Right cardiac atrium (tissue), 5 donors: ENCODE data around the gene C2CD4C. TPM values are rescaled to one million over a fixed set of nuclear protein-coding genes. Genes with fewer than 3 reads are reported as not detected.
A peak's percentile ranks its signal among the peaks of the same experiment; 100 is the strongest.
"Not testable (repeated sequence)": the region's sequence is repeated elsewhere in the genome, so short reads cannot be mapped to it uniquely, and the experiment has no call there.

Experiments
- ATAC-seq, 2 donors: fragments of 200-7000 bp; cut with Tn5 transposase; one replicate each; pipeline versions ENCODE4 v1.8.0 to v1.9.1; 2020; ENCODE audit warnings: moderate library complexity in 2 of 2, mild to moderate bottlenecking in 1 of 2
- DNase-seq, 3 donors: peaks; one replicate each; pipeline ENCODE4 v3.0.0-alpha.2; 2020
- H3K27ac ChIP-seq: one replicate; pipeline ENCODE4 v1.5.1; 2013; ENCODE audit warnings: mild to moderate bottlenecking, low read length, control low read depth, moderate library complexity
- H3K27me3 ChIP-seq: one replicate; pipeline ENCODE4 v1.6.1; 2013; ENCODE audit not compliant: control insufficient read depth, insufficient read depth
- H3K4me1 ChIP-seq: one replicate; pipeline ENCODE4 v1.6.1; 2013; ENCODE audit warnings: low read length; ENCODE audit not compliant: control insufficient read depth, insufficient read depth
- H3K4me3 ChIP-seq: one replicate; pipeline ENCODE4 v1.5.1; 2013; ENCODE audit warnings: low read length, control low read depth
- H3K9me3 ChIP-seq: one replicate; pipeline ENCODE4 v1.6.1; 2013; ENCODE audit warnings: low read length; ENCODE audit not compliant: control insufficient read depth
- WGBS: extraction: QIAGEN DNeasy Blood & Tissue Kit; methylation state at CpG from one replicate; pipeline ENCODE4 v1.1.7; 2013; 5-methylcytosine and 5-hydroxymethylcytosine counted together
- intact Hi-C, 4 donors: fragments of 100-400 bp; cut with DNase I; formaldehyde crosslinking; loops; one replicate each; pipeline versions ENCODE4 v1.11.0 to v1.14.0; 2022 to 2023
- long read RNA-seq, 4 donors: library from polyadenylated mRNA; unstranded; transcript quantifications; one replicate each; pipeline ENCODE4 v2.0.0, GENCODE V29; 2020 to 2021
- polyA plus RNA-seq: library from polyadenylated mRNA; stranded (reverse); fragments of 200-250 nt; gene quantifications from one replicate; pipeline ENCODE4 v1.2.3, GENCODE V29; 2013
- total RNA-seq, 4 donors: library from RNA; stranded (reverse); fragmentation: NEBNext Ultra II Directional; extraction: Animal tissue kit (Norgen Biotek cat#: 25700); gene quantifications; one replicate each; pipeline ENCODE4 v1.2.1, GENCODE V29; 2021
- donor health status: healthy with polysubstance abuse.
- donor health status: DM: no; HTN: yes; CAD: no.
- donor health status: DM: no; HTN: no; CAD: no.
- donor health status: DM: no; HTN: yes; CAD: no; lungs with severe emphysema.
- donor health status: DM: yes; HTN: yes; CAD: no.

The C2CD4C gene, protein sequence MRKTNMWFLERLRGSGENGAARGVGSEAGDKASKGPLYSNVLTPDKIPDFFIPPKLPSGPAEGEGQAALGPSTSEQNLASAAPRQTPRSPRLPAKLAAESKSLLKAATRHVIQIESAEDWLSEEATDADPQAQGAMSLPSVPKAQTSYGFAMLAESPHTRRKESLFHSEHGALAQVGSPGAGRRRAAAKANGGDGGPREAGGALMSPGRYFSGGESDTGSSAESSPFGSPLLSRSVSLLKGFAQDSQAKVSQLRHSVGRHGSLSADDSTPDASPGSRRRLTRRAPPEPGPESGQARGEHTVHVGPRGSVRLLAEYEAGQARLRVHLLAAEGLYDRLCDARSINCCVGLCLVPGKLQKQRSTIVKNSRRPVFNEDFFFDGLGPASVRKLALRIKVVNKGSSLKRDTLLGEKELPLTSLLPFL
- 1 to 10 TPM in 1 of 4 donors, under 1 TPM in 3; 0.35 to 1.2 (median 0.63) TPM for total RNA-seq
- polyA plus RNA-seq = 0.79 TPM
- long read RNA-seq, donor 1, partial matches to known transcripts = 1 of 3 reads
- long read RNA-seq, donor 1, other reads (novel, unspliced or antisense) = 0 of 3 reads
- long read RNA-seq, donor 2 = 0 reads
- long read RNA-seq, donor 3 = 0 reads
- long read RNA-seq, donor 4, partial matches to known transcripts = 1 of 3 reads
- long read RNA-seq, donor 4, other reads (novel, unspliced or antisense) = 0 of 3 reads

GRCh38 chr19:408902-409515 lies at the start of gene C2CD4C:
Gene C2CD4C (minus strand): TSS chr19:409147. CDS start chr19:408361, 786 bp downstream.
- DNase-seq (peak in 1 of 3 donors; percentile 10), ATAC-seq (peak in 1 of 2 donors; percentile 37)
- Histone ChIP-seq H3K9me3 (no peaks in the 10 kb centered on the region), H3K4me3 (peak within 1 kb of the TSS; percentile 64), H3K4me1 (no peaks in the 10 kb centered on the region), H3K27ac (no peak within 1 kb of the TSS), H3K27me3 (no peaks in the 10 kb centered on the region)
- intact Hi-C loops = no loop called here
- under 1% methylated on average over 80 of the region's 80 CpGs for WGBS

DNA sequence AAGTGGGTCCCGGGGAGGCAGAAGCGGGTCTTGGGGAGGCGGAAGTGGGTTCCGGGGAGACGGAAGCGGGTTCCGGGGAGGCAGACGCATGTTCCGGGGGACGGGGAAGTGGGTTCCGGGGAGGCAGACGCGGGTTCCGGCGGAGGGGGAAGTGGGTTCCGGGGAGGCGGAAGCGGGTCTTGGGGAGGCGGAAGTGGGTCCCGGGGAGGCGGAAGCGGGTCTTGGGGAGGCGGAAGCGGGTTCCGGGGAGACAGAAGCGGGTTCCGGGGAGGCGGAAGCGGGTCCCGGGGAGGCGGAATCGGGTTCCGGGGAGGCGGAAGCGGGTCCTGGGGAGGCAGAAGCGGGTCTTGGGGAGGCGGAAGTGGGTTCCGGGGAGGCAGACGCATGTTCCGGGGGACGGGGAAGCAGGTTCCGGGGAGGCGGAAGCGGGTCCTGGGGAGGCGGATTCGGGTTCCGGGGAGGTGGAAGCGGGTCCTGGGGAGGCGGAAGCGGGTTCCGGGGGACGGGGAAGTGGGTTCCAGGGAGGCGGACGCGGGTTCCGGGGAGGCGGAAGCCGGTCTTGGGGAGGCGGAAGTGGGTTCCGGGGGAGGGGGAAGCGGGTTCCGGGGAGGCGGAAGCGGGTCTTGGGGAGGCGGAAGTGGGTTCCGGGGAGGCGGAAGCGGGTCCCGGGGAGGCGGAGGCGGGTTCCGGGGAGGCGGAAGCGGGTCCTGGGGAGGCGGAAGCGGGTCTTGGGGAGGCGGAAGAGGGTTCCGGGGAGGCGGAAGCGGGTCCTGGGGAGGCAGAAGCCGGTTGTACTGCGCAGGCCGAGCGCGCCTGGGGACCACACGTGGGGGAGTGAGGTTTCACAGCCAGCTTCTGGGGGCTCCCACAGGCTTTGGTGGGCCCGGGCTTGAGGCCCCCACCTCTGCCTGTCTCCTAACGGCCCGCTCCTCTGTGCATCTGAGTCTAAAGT lies 49.4 kb upstream of the C2CD4C start:
- 98% methylated on average over 89 of the region's 89 CpGs for WGBS
- intact Hi-C loops = no loop called here

DNA sequence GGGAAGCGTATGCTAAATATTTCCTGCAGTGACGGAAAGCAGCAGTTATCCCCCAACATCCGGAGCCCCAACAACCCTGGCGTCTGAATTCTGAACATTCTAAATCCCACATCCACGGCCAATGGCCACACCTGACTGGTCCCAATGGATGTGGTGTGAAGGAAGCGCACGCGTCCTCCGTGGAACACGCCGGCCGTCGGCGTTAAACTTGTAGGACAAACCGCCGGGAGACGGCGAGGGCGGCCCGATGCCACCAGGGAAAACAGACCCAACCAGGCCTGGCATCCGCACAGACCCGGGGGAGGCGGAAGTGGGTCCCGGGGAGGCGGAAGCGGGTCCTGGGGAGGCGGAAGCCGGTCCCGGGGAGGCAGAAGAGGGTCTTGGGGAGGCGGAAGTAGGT lies 48.7 kb upstream of the C2CD4C start:
- peak in 2 of 3 donors; percentile 53 to 62 for DNase-seq
- H3K27me3 ChIP-seq = no peaks in the 10 kb centered on the region
- H3K4me1 ChIP-seq = no peaks in the 10 kb centered on the region
- H3K4me3 ChIP-seq = no peak overlapping the region
- intact Hi-C loops = no loop called here
- no peak overlapping the region for H3K27ac ChIP-seq
- no peaks in the 10 kb centered on the region for H3K9me3 ChIP-seq
- WGBS = 96% methylated on average over 30 of the region's 30 CpGs
- ATAC-seq = no peak

More for the DNA sequence above, 49.4 kb upstream of the C2CD4C start:
- Histone ChIP-seq H3K27ac (no peak overlapping the region), H3K4me3 (no peak overlapping the region), H3K9me3 (no peaks in the 10 kb centered on the region), H3K27me3 (no peaks in the 10 kb centered on the region), H3K4me1 (no peaks in the 10 kb centered on the region)
- DNase-seq (peak in 2 of 3 donors; percentile 48 to 54), ATAC-seq (no peak)

DNA sequence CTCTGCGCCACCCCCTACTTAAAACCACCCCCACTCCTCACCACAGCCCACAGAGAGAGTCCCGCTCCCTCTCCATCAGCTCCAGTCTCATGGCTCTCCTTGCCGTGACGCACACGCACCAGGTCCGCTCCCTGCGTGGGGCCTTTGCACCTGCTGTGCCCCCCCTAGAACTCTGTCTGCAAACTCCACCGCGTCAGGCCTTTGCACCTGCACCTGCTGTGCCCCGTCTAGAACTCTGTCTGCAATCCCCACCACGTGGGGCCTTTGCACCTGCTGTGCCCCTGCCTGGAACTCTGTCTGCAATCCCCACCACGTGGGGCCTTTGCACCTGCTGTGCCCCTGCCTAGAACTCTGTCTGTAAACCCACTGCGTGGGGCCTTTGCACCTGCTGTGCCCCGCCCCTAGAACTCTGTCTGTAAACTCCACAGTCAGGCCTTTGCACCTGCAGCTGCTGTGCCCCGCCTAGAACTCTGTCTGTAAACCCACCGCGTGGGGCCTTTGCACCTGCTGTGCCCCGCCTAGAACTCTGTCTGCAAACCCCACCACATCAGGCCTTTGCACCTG lies 47.7 kb upstream of the C2CD4C start:
- Histone ChIP-seq H3K4me3 (no peak overlapping the region), H3K9me3 (no peaks in the 10 kb centered on the region), H3K27ac (no peak overlapping the region), H3K27me3 (no peaks in the 10 kb centered on the region), H3K4me1 (no peaks in the 10 kb centered on the region)
- ATAC-seq (no peak), DNase-seq (peak in 2 of 3 donors; percentile 34 to 45)
- 90% methylated on average over 18 of the region's 18 CpGs for WGBS
- intact Hi-C loops = no loop called here

GRCh38 chr19:455851-456546 lies 47.1 kb upstream of the C2CD4C start:
- peak in 2 of 3 donors; percentile 30 to 44 for DNase-seq
- H3K9me3 ChIP-seq = no peaks in the 10 kb centered on the region
- no peaks in the 10 kb centered on the region for H3K27me3 ChIP-seq
- 91% methylated on average over 31 of the region's 31 CpGs for WGBS
- H3K4me1 ChIP-seq = no peaks in the 10 kb centered on the region
- H3K27ac ChIP-seq = no peak overlapping the region
- no peak overlapping the region for H3K4me3 ChIP-seq
- ATAC-seq = no peak
- intact Hi-C loops = no loop called here

DNA sequence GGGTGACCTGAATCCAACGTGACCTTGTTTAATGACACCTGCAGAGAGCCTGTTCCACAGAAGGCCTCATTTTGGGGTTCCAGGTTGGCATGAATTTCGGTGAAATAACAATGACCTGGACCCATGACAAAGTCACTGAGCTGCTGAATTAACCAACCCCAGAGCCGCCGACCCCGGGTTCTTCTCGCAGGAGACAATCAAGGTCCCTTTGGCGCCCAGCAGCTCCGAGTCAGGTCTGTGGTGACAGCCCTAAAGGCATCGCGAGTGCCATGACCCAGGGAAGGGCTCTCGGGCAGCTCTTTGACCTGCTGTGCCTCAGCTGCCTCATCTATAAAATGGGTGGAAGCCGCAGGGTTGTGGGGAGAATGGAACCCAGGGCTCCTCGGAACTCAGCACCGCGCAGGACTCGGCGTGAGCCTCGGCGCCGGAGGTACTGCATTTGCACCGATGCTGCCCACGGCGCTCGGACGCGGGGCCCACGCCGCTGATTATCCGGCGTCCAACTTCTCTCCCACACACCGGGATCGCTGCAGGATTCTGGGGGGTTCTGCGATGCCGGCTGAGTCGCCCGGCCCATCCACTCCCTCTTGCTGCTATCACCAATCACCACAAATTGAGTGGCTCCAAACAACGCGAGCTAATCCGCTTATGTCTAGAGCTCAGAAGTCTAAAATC lies 46.2 kb upstream of the C2CD4C start:
- no peak for ATAC-seq
- DNase-seq = peak in 2 of 3 donors; percentile 45 to 51
- H3K4me3 ChIP-seq = no peak overlapping the region
- H3K27me3 ChIP-seq = no peaks in the 10 kb centered on the region
- WGBS = 96% methylated on average over 39 of the region's 39 CpGs
- H3K4me1 ChIP-seq = no peaks in the 10 kb centered on the region
- intact Hi-C loops = no loop called here
- H3K27ac ChIP-seq = no peak overlapping the region
- H3K9me3 ChIP-seq = no peaks in the 10 kb centered on the region

DNA sequence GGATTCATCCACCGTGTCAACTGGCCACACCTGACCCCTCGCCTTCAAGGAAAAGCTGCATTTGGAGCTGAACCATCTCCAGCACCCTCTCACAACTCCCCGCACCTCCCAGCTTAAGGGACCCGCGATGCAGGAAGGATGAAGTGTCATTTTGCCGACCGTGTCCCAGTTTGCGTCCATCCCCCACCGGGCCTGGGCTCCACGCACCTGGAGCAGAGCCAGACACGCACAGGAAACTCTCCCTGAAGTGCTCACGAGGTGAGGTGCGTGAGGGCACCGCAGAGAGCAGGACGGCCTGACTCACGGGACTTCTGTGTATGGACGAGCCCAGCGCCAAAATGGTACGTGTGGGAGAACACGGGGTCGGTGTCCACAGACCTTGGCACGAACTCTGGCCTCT lies 44.7 kb upstream of the C2CD4C start:
- ATAC-seq = no peak
- no peaks in the 10 kb centered on the region for H3K27me3 ChIP-seq
- no peak overlapping the region for H3K4me3 ChIP-seq
- no peaks in the 10 kb centered on the region for H3K9me3 ChIP-seq
- intact Hi-C loops = no loop called here
- peak in 2 of 3 donors; percentile 26 to 47 for DNase-seq
- whole genome bisulfite sequencing = 91% methylated on average over 22 of the region's 22 CpGs
- H3K4me1 ChIP-seq = no peaks in the 10 kb centered on the region
- H3K27ac ChIP-seq = no peak overlapping the region

DNA sequence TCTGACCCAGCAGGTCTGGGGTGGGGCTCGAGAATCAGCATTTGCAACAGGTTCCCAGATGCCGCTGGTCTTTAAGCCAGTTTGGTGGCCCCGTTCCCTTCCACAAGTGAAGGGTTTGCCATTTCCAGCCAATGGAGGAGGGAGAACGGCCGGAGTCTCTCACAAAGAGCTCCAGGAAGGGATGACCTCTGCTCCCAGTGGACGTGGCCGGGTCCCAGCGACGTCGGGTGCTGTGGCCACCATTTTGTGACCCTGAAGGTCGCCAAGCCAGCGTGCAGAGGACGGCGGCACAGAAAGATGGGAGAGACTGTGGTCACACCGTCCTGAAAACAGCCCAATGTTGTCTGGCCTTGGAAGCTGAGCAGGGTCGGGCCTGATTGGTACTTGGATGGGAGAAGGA lies 43.9 kb upstream of the C2CD4C start:
- H3K4me1 ChIP-seq = no peaks in the 10 kb centered on the region
- 94% methylated on average over 16 of the region's 16 CpGs for WGBS
- no peaks in the 10 kb centered on the region for H3K27me3 ChIP-seq
- no peak overlapping the region for H3K4me3 ChIP-seq
- H3K9me3 ChIP-seq = no peaks in the 10 kb centered on the region
- peak in 2 of 3 donors; percentile 16 to 46 for DNase-seq
- intact Hi-C loops = no loop called here
- ATAC-seq = no peak
- H3K27ac ChIP-seq = no peak overlapping the region

DNA sequence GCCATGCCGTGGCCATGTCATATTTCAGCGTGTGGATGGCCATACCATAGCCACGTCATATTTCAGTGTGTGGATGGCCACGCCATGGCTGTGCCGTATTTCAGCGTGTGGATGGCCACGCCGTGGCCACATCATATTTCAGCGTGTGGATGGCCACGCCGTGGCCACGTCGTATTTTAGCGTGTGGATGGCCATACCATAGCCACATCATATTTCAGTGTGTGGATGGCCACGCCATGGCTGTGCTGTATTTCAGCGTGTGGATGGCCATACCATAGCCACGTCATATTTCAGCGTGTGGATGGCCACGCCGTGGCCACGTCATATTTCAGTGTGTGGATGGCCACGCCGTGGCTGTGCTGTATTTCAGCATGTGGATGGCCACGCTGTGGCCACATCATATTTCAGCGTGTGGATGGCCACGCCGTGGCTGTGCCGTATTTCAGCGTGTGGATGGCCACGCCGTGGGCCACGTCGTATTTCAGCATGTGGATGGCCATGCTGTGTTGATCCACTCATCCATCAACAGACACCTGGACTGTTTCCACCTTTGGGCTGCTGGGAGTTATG lies 42.0 kb upstream of the C2CD4C start:
- H3K27ac ChIP-seq, H3K4me3 ChIP-seq, H3K4me1 ChIP-seq, intact Hi-C loops, H3K27me3 ChIP-seq, ATAC-seq, H3K9me3 ChIP-seq: not testable (repeated sequence)
- DNase-seq = peak in 2 of 3 donors; percentile 32 to 33
- WGBS = 95% methylated on average over 33 of the region's 33 CpGs
